ENCODE measurements around the gene UFC1. TPM values are rescaled to one million over a fixed set of nuclear protein-coding genes. Genes with fewer than 3 reads are reported as not detected.

UFC1 gene
- polyA plus RNA-seq, 3 donors: 100 to 120 (median 108) TPM

DNA sequence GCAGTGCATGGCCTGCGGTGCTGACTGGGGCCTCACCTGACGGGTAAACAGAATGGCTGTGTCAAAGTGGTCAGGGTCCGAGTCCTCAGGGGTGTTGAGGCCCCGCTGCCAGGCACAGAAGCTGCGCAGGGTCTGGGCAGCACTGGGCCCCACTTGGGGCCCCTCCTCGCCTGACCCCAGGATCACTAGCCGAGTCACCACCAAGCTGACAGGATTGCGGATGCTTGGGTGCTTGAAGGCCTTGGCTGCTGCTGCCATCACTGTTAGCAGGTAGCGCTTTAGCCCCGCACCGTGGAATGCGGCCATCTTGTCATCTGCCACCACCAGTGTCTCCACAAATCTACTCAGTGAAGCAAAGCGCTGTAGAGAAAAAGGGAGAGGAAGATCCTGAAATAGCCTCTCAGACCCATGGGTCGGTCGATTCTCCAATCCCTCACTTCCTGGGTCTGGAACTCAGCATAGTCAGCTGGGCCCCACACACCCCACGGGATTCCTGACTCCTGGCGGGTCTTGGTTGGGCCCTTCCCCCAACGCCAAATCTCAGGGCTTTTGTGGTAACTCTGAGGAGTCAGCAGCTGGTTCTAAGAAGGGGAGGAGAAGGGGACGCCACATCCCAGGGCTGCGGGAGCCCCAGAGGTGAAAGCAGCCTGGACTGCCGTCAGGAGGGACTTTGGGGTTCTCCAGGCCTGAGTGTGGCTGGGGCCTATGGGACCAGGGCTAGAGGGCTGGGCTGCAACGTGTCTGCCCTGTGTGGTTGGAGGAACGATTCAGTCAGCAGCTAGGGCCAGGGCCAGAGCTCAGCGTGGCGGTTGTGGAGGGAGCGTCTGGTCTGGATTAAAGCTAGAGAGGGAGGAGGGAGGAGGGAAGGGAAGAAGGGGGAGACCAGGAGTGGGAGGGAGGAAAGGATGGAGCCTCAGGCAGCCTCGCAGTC, 43.0 kb downstream of the UFC1 start:
- Histone ChIP-seq H3K4me3 (replicated peaks in 1 of 3; ENCODE audit: low read depth in 2 of 3, low read length in 3 of 3) (no peak overlapping the region), H3K27ac (ENCODE audit: low read depth in 1 of 2, low read length in 2 of 2) (no peak overlapping the region), H4K20me1 (ENCODE audit: insufficient read depth, low read length) (no peaks in the 10 kb centered on the region), H3K79me2 (ENCODE audit: insufficient read depth, low read length) (no peaks in the 10 kb centered on the region), H3K4me1 (ENCODE audit: control insufficient read depth in 1 of 2, insufficient read depth in 2 of 2, low read length in 2 of 2) (peaks cover 59 to 64% of the 10 kb centered on the region in 2 donors), H3K9me3 (replicated peaks in 1 of 2; ENCODE audit: control insufficient read depth in 1 of 2, insufficient read depth in 1 of 2, low read length in 2 of 2) (no peaks in the 10 kb centered on the region), H3K36me3 (replicated peaks in 1 of 2; ENCODE audit: control insufficient read depth in 1 of 2, insufficient read depth in 2 of 2, low read length in 2 of 2) (no peaks in the 10 kb centered on the region), H3K27me3 (ENCODE audit: control insufficient read depth in 2 of 2, insufficient read depth in 2 of 2, low read length in 2 of 2) (no peaks in the 10 kb centered on the region), H2AFZ (ENCODE audit: insufficient read depth, low read depth, low read length, poor library complexity, severe bottlenecking) (no peak overlapping the region), H3K9ac (ENCODE audit: insufficient read depth, low read length, poor library complexity, severe bottlenecking) (no peak overlapping the region), H3K4me2 (replicated peaks; ENCODE audit: extremely low read depth, low read length, poor library complexity, severe bottlenecking) (no peak overlapping the region)
- no peak for DNase-seq
- WGBS (ENCODE audit: insufficient coverage): 90% methylated on average over 15 of the region's 27 CpGs
- intact Hi-C loops (cut with micrococcal nuclease): no loop called here
- H3K4me1 Mint-ChIP-seq: peaks cover 66% of the 10 kb centered on the region
- H3K4me3 Mint-ChIP-seq: no peak overlapping the region
- TF ChIP-seq, protein P1, sequence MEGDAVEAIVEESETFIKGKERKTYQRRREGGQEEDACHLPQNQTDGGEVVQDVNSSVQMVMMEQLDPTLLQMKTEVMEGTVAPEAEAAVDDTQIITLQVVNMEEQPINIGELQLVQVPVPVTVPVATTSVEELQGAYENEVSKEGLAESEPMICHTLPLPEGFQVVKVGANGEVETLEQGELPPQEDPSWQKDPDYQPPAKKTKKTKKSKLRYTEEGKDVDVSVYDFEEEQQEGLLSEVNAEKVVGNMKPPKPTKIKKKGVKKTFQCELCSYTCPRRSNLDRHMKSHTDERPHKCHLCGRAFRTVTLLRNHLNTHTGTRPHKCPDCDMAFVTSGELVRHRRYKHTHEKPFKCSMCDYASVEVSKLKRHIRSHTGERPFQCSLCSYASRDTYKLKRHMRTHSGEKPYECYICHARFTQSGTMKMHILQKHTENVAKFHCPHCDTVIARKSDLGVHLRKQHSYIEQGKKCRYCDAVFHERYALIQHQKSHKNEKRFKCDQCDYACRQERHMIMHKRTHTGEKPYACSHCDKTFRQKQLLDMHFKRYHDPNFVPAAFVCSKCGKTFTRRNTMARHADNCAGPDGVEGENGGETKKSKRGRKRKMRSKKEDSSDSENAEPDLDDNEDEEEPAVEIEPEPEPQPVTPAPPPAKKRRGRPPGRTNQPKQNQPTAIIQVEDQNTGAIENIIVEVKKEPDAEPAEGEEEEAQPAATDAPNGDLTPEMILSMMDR (IDR thresholded peaks at IDR 0.05): no peak
- peak overlapping the region in 1 of 7 donors; percentile 59 for H3K27ac Mint-ChIP-seq
- no peaks in the 10 kb centered on the region for H3K36me3 Mint-ChIP-seq
- no peaks in the 10 kb centered on the region for H3K9me3 Mint-ChIP-seq
- peaks cover 0 to 2% (median 1%) of the 10 kb centered on the region in 3 donors for H3K27me3 Mint-ChIP-seq (ENCODE audit: low read depth in 3 of 3)

DNA sequence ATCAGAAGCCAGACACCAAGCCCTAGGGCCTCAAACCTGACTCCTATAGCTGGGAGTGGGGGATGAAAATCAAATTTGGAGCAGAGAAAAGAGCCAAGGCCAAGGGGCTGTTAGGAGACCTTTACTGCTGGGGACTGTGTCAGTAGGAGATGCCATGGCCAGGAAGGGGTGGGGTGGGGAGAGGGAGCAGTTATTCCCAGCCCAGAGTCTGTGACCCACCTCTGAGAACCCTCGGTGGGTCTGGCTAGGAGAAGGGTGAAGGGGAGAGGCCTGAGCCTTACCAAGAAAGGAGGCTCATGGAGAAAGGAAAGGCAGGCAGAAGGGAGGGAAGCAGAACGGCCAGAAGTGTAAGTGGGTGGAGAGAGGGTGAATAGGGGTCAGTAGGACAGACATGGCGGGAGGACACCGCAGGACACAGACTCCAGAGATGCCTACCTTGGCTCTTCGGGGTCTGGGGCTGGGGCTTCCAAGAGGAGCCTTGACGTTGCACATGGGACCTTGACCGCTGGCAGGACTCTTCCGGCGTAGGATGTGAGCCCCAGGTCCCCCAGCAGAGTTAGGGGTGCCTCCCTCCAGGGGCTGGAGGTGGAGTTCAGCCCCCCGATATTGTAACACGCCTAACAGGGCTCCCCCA, 43.9 kb downstream of the UFC1 start:
- Histone ChIP-seq H3K9ac (ENCODE audit: insufficient read depth, low read length, poor library complexity, severe bottlenecking) (no peak overlapping the region), H3K4me2 (replicated peaks; ENCODE audit: extremely low read depth, low read length, poor library complexity, severe bottlenecking) (no peak overlapping the region), H3K9me3 (replicated peaks in 1 of 2; ENCODE audit: control insufficient read depth in 1 of 2, insufficient read depth in 1 of 2, low read length in 2 of 2) (no peaks in the 10 kb centered on the region), H3K27ac (ENCODE audit: low read depth in 1 of 2, low read length in 2 of 2) (no peak overlapping the region), H3K27me3 (ENCODE audit: control insufficient read depth in 2 of 2, insufficient read depth in 2 of 2, low read length in 2 of 2) (no peaks in the 10 kb centered on the region), H3K79me2 (ENCODE audit: insufficient read depth, low read length) (peaks cover 6% of the 10 kb centered on the region), H3K4me3 (replicated peaks in 1 of 3; ENCODE audit: low read depth in 2 of 3, low read length in 3 of 3) (no peak overlapping the region), H3K4me1 (ENCODE audit: control insufficient read depth in 1 of 2, insufficient read depth in 2 of 2, low read length in 2 of 2) (peaks cover 58 to 64% of the 10 kb centered on the region in 2 donors), H4K20me1 (ENCODE audit: insufficient read depth, low read length) (no peaks in the 10 kb centered on the region), H3K36me3 (replicated peaks in 1 of 2; ENCODE audit: control insufficient read depth in 1 of 2, insufficient read depth in 2 of 2, low read length in 2 of 2) (no peaks in the 10 kb centered on the region), H2AFZ (ENCODE audit: insufficient read depth, low read depth, low read length, poor library complexity, severe bottlenecking) (no peak overlapping the region)
- Mint-ChIP-seq H3K27ac (no peak overlapping the region), H3K27me3 (ENCODE audit: low read depth in 3 of 3) (peaks cover 0 to 2% (median 1%) of the 10 kb centered on the region in 3 donors), H3K4me1 (peaks cover 58% of the 10 kb centered on the region), H3K4me3 (peak overlapping the region in 1 of 2 donors; percentile 45), H3K36me3 (no peaks in the 10 kb centered on the region), H3K9me3 (no peaks in the 10 kb centered on the region)
- TF ChIP-seq, protein P1 (IDR thresholded peaks at IDR 0.05): no peak
- no peak for DNase-seq
- intact Hi-C loops (cut with micrococcal nuclease): no loop called here
- 88% methylated on average over 9 of the region's 11 CpGs for WGBS (ENCODE audit: insufficient coverage)

All from CD14-positive monocyte (primary cell).